RWPE2 (cell line): ENCODE results near the gene CCDC201.

Experiments used
- ATAC-seq: fragments of 200-7000 bp; cut with Tn5 transposase; 3 replicates; pipeline ENCODE4 v1.9.1; 2021; ENCODE audit warnings: low read depth
- DNase-seq: peaks from one replicate; pipeline ENCODE4 v3.0.0-alpha.2; 2020; ENCODE audit warnings: low spot score
- H3K27ac ChIP-seq: fragments of 450-650 bp; 2 replicates; pipeline ENCODE4 v1.5.1; 2017; ENCODE audit warnings: mild to moderate bottlenecking; ENCODE audit not compliant: poor library complexity, severe bottlenecking
- H3K27me3 ChIP-seq: fragments of 250-450 bp; sonication (Bioruptor Pico); 2 replicates; pipeline ENCODE4 v1.5.1; 2021; ENCODE audit warnings: mild to moderate bottlenecking, moderate library complexity; ENCODE audit not compliant: insufficient read depth, poor library complexity, severe bottlenecking
- H3K36me3 ChIP-seq: fragments of 250-450 bp; sonication (Bioruptor Pico); 2 replicates; pipeline ENCODE4 v1.5.1; 2020; ENCODE audit warnings: low read depth, mild to moderate bottlenecking, moderate library complexity
- H3K4me1 ChIP-seq: fragments of 250-450 bp; sonication (Bioruptor Pico); 2 replicates; pipeline ENCODE4 v1.5.1; 2021; ENCODE audit warnings: mild to moderate bottlenecking, moderate library complexity; ENCODE audit not compliant: insufficient read depth, poor library complexity, severe bottlenecking
- H3K4me3 ChIP-seq: fragments of 250-450 bp; sonication (Bioruptor Pico); 2 replicates; pipeline ENCODE4 v1.5.1; 2021; ENCODE audit warnings: mild to moderate bottlenecking, moderate library complexity; ENCODE audit not compliant: severe bottlenecking
- H3K9me3 ChIP-seq: fragments of 250-450 bp; sonication (Bioruptor Pico); 2 replicates; pipeline ENCODE4 v1.5.1; 2021; ENCODE audit warnings: mild to moderate bottlenecking, moderate library complexity; ENCODE audit not compliant: severe bottlenecking
- TF ChIP-seq, protein P1 (sequence below): fragments of 450-650 bp; IDR thresholded peaks from one replicate; pipeline ENCODE4 v1.5.1; 2017; ENCODE audit warnings: mild to moderate bottlenecking, moderate library complexity; ENCODE audit not compliant: poor library complexity, severe bottlenecking

CCDC201 gene

DNA sequence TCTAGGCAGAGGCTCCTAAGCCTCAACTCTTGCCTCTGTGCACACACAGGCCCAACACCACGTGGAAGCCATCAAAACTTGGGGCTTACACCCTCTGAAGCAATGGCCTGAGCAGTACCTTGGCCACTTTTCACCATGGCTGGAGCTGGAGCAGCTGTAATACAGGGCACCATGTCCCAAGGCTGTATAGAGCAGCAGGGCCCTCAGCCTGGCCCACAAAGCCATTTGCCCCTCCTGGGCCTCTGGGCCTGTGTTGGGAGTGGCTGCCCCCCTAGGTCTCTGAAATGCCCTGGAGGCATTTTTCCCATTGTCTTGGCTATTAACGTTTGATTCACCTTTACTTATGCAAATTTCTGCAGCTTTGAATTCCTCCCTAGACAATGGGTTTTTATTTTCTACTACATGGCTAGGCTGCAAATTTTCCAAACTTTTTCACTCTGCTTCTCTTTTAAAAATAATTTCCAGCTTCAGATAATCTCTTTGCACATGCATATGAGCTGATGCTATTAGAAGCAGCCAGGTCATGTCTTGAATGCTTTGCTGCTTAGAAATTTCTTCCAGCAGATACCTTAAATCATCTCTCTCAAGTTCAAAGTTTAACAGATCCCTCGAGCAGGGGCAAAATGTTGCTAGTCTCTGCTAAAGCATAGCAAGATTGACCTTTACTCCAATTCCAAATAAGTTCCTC lies 5.7 kb upstream of the CCDC201 start:
- TF ChIP-seq, protein P1, sequence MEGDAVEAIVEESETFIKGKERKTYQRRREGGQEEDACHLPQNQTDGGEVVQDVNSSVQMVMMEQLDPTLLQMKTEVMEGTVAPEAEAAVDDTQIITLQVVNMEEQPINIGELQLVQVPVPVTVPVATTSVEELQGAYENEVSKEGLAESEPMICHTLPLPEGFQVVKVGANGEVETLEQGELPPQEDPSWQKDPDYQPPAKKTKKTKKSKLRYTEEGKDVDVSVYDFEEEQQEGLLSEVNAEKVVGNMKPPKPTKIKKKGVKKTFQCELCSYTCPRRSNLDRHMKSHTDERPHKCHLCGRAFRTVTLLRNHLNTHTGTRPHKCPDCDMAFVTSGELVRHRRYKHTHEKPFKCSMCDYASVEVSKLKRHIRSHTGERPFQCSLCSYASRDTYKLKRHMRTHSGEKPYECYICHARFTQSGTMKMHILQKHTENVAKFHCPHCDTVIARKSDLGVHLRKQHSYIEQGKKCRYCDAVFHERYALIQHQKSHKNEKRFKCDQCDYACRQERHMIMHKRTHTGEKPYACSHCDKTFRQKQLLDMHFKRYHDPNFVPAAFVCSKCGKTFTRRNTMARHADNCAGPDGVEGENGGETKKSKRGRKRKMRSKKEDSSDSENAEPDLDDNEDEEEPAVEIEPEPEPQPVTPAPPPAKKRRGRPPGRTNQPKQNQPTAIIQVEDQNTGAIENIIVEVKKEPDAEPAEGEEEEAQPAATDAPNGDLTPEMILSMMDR, result no peak
- no peak for ATAC-seq
- Histone ChIP-seq H3K4me1 (no peaks in the 10 kb centered on the region), H3K9me3 (no peaks in the 10 kb centered on the region), H3K4me3 (no peak overlapping the region), H3K36me3 (no peaks in the 10 kb centered on the region), H3K27me3 (no peaks in the 10 kb centered on the region), H3K27ac (no peak overlapping the region)
- DNase-seq, result no peak

DNA sequence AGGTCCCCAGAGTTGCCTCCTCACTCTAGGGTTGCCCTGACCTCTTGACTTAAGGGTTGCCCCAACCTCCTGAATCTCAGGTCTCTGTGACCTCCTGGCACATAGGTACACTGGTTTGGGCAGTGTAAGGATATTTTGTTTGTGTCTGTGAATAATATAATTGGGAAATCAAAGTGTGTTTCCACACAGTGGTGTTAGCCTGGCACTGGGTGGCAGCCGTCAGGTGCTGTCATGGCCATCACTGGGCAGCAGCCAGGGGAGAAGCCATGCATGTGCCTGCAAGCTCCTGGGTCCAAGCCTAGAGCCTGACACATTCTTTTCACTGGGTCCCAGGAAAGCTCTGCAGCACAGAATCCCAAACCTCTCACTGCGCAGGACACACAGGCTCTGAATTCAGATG lies 3.6 kb upstream of the CCDC201 start:
- Histone ChIP-seq H3K4me1 (no peaks in the 10 kb centered on the region), H3K9me3 (no peaks in the 10 kb centered on the region), H3K4me3 (no peak overlapping the region), H3K27me3 (no peaks in the 10 kb centered on the region), H3K36me3 (no peaks in the 10 kb centered on the region), H3K27ac (no peak overlapping the region)
- TF ChIP-seq, protein P1, result no peak
- DNase-seq (no peak), ATAC-seq (no peak)

DNA sequence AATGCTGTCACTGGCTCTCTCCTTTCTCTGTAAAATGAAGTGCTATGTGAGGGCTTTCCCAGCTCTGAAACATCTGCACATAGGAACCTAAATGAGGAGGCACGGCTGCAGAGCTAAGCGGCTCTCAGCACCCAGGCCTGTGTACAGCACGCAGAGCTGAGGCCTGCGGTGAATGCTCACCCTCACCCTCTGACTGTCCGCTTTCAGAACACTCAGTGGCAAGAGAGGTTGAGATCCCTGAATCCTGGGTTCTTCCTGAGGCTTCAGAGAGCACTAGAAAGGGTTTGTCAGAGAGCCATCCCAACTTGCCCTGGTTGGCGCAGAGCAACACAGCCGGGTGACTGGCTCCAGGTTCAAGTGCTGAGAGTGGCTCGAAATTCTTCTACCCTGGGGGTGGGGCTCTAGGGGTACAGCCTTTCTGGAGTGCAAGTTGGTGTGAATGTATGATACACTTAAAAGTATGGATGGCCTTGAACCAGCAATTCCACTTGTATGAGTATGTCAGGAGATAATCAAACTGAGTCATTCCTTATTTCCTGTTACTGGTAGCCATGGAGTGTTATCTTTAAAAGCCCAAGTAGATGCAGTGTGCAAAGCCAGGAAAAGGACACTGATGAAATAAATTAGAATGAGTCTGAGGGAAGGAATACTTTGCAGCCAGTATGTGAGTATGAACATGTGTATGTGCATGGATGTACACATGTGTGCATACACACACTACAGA lies 1.7 kb upstream of the CCDC201 start:
- no peaks in the 10 kb centered on the region for H3K9me3 ChIP-seq
- H3K27ac ChIP-seq, result no peak overlapping the region
- DNase-seq, result no peak
- TF ChIP-seq, protein P1, result no peak
- no peak overlapping the region for H3K4me3 ChIP-seq
- H3K27me3 ChIP-seq, result no peaks in the 10 kb centered on the region
- peak; percentile 87 for ATAC-seq
- no peaks in the 10 kb centered on the region for H3K36me3 ChIP-seq
- H3K4me1 ChIP-seq, result no peaks in the 10 kb centered on the region

DNA sequence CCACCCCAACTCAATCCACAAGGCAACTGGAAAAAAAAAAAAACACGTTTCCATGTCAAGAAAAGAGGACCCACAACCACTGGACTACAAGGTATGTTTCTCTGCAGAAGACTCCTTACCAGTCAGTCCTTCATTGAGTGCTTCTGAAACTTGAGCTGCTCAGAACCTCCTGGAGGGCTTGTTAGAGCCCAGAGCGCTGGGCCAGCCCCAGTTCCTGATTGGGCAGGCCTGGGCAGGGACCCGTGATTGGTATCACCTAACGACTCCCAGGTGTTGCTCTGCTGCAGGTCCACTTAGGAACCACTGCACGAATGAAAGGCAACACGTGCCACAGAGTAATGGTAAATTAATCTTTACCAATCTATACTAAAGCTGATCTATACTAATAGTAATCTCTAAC lies 473 bp upstream of the CCDC201 start:
- ATAC-seq, result no peak
- Histone ChIP-seq H3K36me3 (no peaks in the 10 kb centered on the region), H3K4me1 (no peaks in the 10 kb centered on the region), H3K9me3 (no peaks in the 10 kb centered on the region), H3K4me3 (no peak overlapping the region), H3K27me3 (no peaks in the 10 kb centered on the region), H3K27ac (no peak overlapping the region)
- no peak for DNase-seq
- TF ChIP-seq, protein P1, result no peak
